ENCODE data around the gene AKT3. TPM values are rescaled to one million over a fixed set of nuclear protein-coding genes. Genes with fewer than 3 reads are reported as not detected.

Gene AKT3
- total RNA-seq, 4 donors from 2014 or later, result 8.5 to 16.0 (median 15.2) TPM

- Histone ChIP-seq H3K27me3 (no peaks in the 10 kb centered on the region), H3K4me1 (peaks cover 0 to 11% of the 10 kb centered on the region in 2 donors), H3K27ac (no peak overlapping the region), H3K9me3 (no peaks in the 10 kb centered on the region), H3K36me3 (no peaks in the 10 kb centered on the region), H3K4me3 (no peak overlapping the region)
- TF ChIP-seq POLR2A (IDR thresholded peaks at IDR 0.05), result no peak
- no peak for TF ChIP-seq CTCF (IDR thresholded peaks at IDR 0.05 in 4 of 5, conservative IDR thresholded peaks at IDR 0.05 in 1 of 5)
- intact Hi-C loops (cut with DNase I; ENCODE audit: low total_unique reads) (no loop called here), in situ Hi-C loops (cut with MboI; ENCODE audit: low sequenced_read_pairs in 4 of 4) (loop anchor here in 1 of 4 donors (25.0 kb wide), 1 partner anchor 421 kb away; no protein-coding TSS in a partner anchor)
- DNase-seq (no peak), ATAC-seq (no peak)
These were observed 91.4 kb downstream of the AKT3 start for GRCh38 chr1:243758647-243759046.

GRCh38 chr1:243756529-243756928 lies 93.5 kb downstream of the AKT3 start:
- H3K4me1 ChIP-seq, result peaks cover 0 to 11% of the 10 kb centered on the region in 2 donors
- DNase-seq (no peak), ATAC-seq (no peak)
- in situ Hi-C loops (cut with MboI; ENCODE audit: low sequenced_read_pairs in 4 of 4) (loop anchor here in 1 of 4 donors (25.0 kb wide), 1 partner anchor 419 kb away; no protein-coding TSS in a partner anchor), intact Hi-C loops (cut with DNase I; ENCODE audit: low total_unique reads) (no loop called here)
- H3K36me3 ChIP-seq, result no peaks in the 10 kb centered on the region
- TF ChIP-seq CTCF (IDR thresholded peaks at IDR 0.05 in 4 of 5, conservative IDR thresholded peaks at IDR 0.05 in 1 of 5), result no peak
- TF ChIP-seq POLR2A (IDR thresholded peaks at IDR 0.05), result no peak
- H3K4me3 ChIP-seq, result no peak overlapping the region
- no peaks in the 10 kb centered on the region for H3K9me3 ChIP-seq
- H3K27ac ChIP-seq, result no peak overlapping the region
- H3K27me3 ChIP-seq, result no peaks in the 10 kb centered on the region

- Histone ChIP-seq H3K27ac (no peak overlapping the region), H3K4me3 (no peak overlapping the region), H3K4me1 (peaks cover 0 to 4% of the 10 kb centered on the region in 2 donors), H3K36me3 (no peaks in the 10 kb centered on the region), H3K27me3 (no peaks in the 10 kb centered on the region), H3K9me3 (no peaks in the 10 kb centered on the region)
- DNase-seq (no peak), ATAC-seq (no peak)
- TF ChIP-seq POLR2A (IDR thresholded peaks at IDR 0.05) (no peak), CTCF (IDR thresholded peaks at IDR 0.05 in 4 of 5, conservative IDR thresholded peaks at IDR 0.05 in 1 of 5) (no peak)
- intact Hi-C loops (cut with DNase I; ENCODE audit: low total_unique reads) (no loop called here), in situ Hi-C loops (cut with MboI; ENCODE audit: low sequenced_read_pairs in 4 of 4) (loop anchor here in 1 of 4 donors (25.0 kb wide), 1 partner anchor 417 kb away; no protein-coding TSS in a partner anchor)
These were observed 95.7 kb downstream of the AKT3 start for GRCh38 chr1:243754348-243754747.

GRCh38 chr1:243751506-243751905 lies 98.5 kb downstream of the AKT3 start:
- intact Hi-C loops (cut with DNase I; ENCODE audit: low total_unique reads), result no loop called here

More at GRCh38 chr1:243751506-243751905, 98.5 kb downstream of the AKT3 start:
- Histone ChIP-seq H3K9me3 (no peaks in the 10 kb centered on the region), H3K27ac (no peak overlapping the region), H3K4me1 (peaks cover 0 to 4% of the 10 kb centered on the region in 2 donors), H3K27me3 (no peaks in the 10 kb centered on the region), H3K36me3 (no peaks in the 10 kb centered on the region), H3K4me3 (no peak overlapping the region)
- no peak for TF ChIP-seq POLR2A (IDR thresholded peaks at IDR 0.05)
- no peak for TF ChIP-seq CTCF (IDR thresholded peaks at IDR 0.05 in 4 of 5, conservative IDR thresholded peaks at IDR 0.05 in 1 of 5)
- ATAC-seq (no peak), DNase-seq (no peak)
- in situ Hi-C loops (cut with MboI; ENCODE audit: low sequenced_read_pairs in 4 of 4), result loop anchor here in 1 of 4 donors (25.0 kb wide), 1 partner anchor 414 kb away; no protein-coding TSS in a partner anchor

Data from gastrocnemius medialis (tissue), 4 donors.